ENCODE measurements around the gene SLC6A18.

SLC6A18 gene

DNA sequence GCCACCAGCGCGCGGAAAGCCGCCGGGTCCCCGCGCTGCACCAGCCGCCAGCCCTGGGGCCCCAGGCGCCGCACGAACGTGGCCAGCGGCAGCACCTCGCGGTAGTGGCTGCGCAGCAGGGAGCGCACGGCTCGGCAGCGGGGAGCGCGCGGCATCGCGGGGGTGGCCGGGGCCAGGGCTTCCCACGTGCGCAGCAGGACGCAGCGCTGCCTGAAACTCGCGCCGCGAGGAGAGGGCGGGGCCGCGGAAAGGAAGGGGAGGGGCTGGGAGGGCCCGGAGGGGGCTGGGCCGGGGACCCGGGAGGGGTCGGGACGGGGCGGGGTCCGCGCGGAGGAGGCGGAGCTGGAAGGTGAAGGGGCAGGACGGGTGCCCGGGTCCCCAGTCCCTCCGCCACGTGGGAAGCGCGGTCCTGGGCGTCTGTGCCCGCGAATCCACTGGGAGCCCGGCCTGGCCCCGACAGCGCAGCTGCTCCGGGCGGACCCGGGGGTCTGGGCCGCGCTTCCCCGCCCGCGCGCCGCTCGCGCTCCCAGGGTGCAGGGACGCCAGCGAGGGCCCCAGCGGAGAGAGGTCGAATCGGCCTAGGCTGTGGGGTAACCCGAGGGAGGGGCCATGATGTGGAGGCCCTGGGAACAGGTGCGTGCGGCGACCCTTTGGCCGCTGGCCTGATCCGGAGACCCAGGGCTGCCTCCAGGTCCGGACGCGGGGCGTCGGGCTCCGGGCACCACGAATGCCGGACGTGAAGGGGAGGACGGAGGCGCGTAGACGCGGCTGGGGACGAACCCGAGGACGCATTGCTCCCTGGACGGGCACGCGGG, 69.9 kb downstream of the SLC6A18 start, which contains the start of gene TERT:
TSS of gene TERT (minus strand) at position 234 of the 815 bp plus-strand sequence. CDS start at position 155, 79 bp downstream.
- DNase-seq, result peak; percentile 71

DNA sequence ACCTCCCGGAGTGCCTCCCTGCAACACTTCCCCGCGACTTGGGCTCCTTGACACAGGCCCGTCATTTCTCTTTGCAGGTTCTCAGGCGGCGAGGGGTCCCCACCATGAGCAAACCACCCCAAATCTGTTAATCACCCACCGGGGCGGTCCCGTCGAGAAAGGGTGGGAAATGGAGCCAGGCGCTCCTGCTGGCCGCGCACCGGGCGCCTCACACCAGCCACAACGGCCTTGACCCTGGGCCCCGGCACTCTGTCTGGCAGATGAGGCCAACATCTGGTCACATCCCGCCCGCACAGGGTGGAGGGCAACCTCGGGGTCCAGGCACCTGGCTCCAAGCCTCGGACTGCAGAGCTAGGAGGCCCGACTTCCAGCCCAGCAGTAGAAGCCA, 70.5 kb downstream of the SLC6A18 start:
- no peak for DNase-seq

Measured in CD4-positive, alpha-beta T cell treated with Interferon gamma for 1 hour (primary cell).